ENCODE measurements around the gene MBTD1.
"Not testable (repeated sequence)": the region's sequence is repeated elsewhere in the genome, so short reads cannot be mapped to it uniquely, and the experiment has no call there.

MBTD1 gene

GRCh38 chr17:51259564-51260236, at the start of gene MBTD1:
Gene MBTD1 (minus strand): TSS chr17:51260049. CDS start chr17:51225161, 34,888 bp downstream.
- peak; percentile 94 for DNase-seq (ENCODE audit: low read depth)

GRCh38 chr17:51305182-51305581, 45.3 kb upstream of the MBTD1 start:
- no peak for DNase-seq (ENCODE audit: low read depth)

- DNase-seq (ENCODE audit: low read depth), result no peak
These were observed 40.0 kb upstream of the MBTD1 start for GRCh38 chr17:51299859-51300258.

- DNase-seq (ENCODE audit: low read depth), result no peak
These were observed 38.9 kb upstream of the MBTD1 start for GRCh38 chr17:51298508-51299371.

GRCh38 chr17:51294338-51294737, 34.5 kb upstream of the MBTD1 start:
- DNase-seq (ENCODE audit: low read depth), result not testable (repeated sequence)

- DNase-seq (ENCODE audit: low read depth), result no peak
These were observed 29.9 kb upstream of the MBTD1 start for GRCh38 chr17:51289696-51290111.

GRCh38 chr17:51287412-51287811, 27.6 kb upstream of the MBTD1 start:
- no peak for DNase-seq (ENCODE audit: low read depth)

- DNase-seq (ENCODE audit: low read depth), result no peak
These were observed 19.3 kb upstream of the MBTD1 start for GRCh38 chr17:51279183-51279582.

- no peak for DNase-seq (ENCODE audit: low read depth)
These were observed 15.5 kb upstream of the MBTD1 start for GRCh38 chr17:51275381-51275780.

GRCh38 chr17:51272812-51273211, 13.0 kb upstream of the MBTD1 start:
- no peak for DNase-seq (ENCODE audit: low read depth)

- no peak for DNase-seq (ENCODE audit: low read depth)
These were observed 10.8 kb upstream of the MBTD1 start for GRCh38 chr17:51270636-51271035.

GRCh38 chr17:51269991-51270390, 10.1 kb upstream of the MBTD1 start:
- no peak for DNase-seq (ENCODE audit: low read depth)

GRCh38 chr17:51264466-51264865, 4.6 kb upstream of the MBTD1 start:
- DNase-seq (ENCODE audit: low read depth), result not testable (repeated sequence)

- no peak for DNase-seq (ENCODE audit: low read depth)
These were observed 3.2 kb upstream of the MBTD1 start for GRCh38 chr17:51263006-51263405.

- DNase-seq (ENCODE audit: low read depth), result no peak
These were observed 1.4 kb upstream of the MBTD1 start for GRCh38 chr17:51261024-51261963.

- DNase-seq (ENCODE audit: low read depth), result peak; percentile 97
These were observed 581 bp upstream of the MBTD1 start, which contains the start of gene UTP18 for GRCh38 chr17:51260237-51261023. Gene UTP18 (plus strand): TSS chr17:51260546. CDS start chr17:51260585, 39 bp downstream.

- DNase-seq (ENCODE audit: low read depth), result no peak
These were observed 889 bp downstream of the MBTD1 start for GRCh38 chr17:51258756-51259563.

GRCh38 chr17:51257150-51258081, 2.4 kb downstream of the MBTD1 start:
- DNase-seq (ENCODE audit: low read depth), result no peak

- no peak for DNase-seq (ENCODE audit: low read depth)
These were observed 3.7 kb downstream of the MBTD1 start for GRCh38 chr17:51256101-51256500.
